IMR-90 (cell line): Measurements from ENCODE around the gene TMEM140. TPM values are rescaled to one million over a fixed set of nuclear protein-coding genes. Genes with fewer than 3 reads are reported as not detected.

ENCODE experiments used
- ATAC-seq: fragments of 200-7000 bp; cut with Tn5 transposase; 2 replicates; pipeline ENCODE4 v1.9.1; 2020; ENCODE audit warnings: low read depth, mild to moderate bottlenecking, moderate library complexity
- BruUV-seq: library from RNA; stranded (reverse); fragments of 400-500 nt; replicated peaks from 2 replicates; lab custom pipeline; 2021; lab: Mats Ljungman, UMichigan
- CTCF ChIA-PET: fragments of 300-600 bp; formaldehyde crosslinking; extraction: SDS; loops from one replicate; lab custom pipeline; 2021; ENCODE audit warnings: antibody characterized with exemption; lab: Yijun Ruan, JAX
- POLR2A ChIA-PET: fragments of 300-600 bp; sonication (Branson Sonifier 250); formaldehyde crosslinking; loops from one replicate; lab custom pipeline; 2022; ENCODE audit warnings: antibody characterized with exemption; ENCODE audit not compliant: unreplicated experiment; lab: Charles Lee
- DNase-seq: peaks from one replicate; pipeline ENCODE4 v3.0.0; 2013
- H2AFZ ChIP-seq: replicated peaks from 2 replicates; pipeline ENCODE3; 2013; ENCODE audit warnings: low read length, mild to moderate bottlenecking; ENCODE audit not compliant: poor library complexity
- H2AK5ac ChIP-seq: 2 replicates; pipeline ENCODE4 v1.6.1; 2013; ENCODE audit warnings: low read depth, low read length, inconsistent platforms
- H2AK9ac ChIP-seq: replicated peaks from 2 replicates; pipeline ENCODE3; 2013; ENCODE audit warnings: mild to moderate bottlenecking, low read depth, low read length, moderate library complexity; ENCODE audit not compliant: poor library complexity
- H2BK120ac ChIP-seq: 2 replicates; pipeline ENCODE4 v1.6.1; 2013; ENCODE audit warnings: low read depth, low read length, inconsistent platforms
- H2BK15ac ChIP-seq: 3 replicates; pipeline ENCODE4 v1.6.1; 2013; ENCODE audit warnings: low read depth, low read length, inconsistent platforms
- H2BK20ac ChIP-seq: 2 replicates; pipeline ENCODE4 v1.6.1; 2013; ENCODE audit warnings: low read depth, mild to moderate bottlenecking, inconsistent platforms, low read length, moderate library complexity
- H2BK5ac ChIP-seq: 2 replicates; pipeline ENCODE4 v1.6.1; 2013; ENCODE audit warnings: mild to moderate bottlenecking, low read depth, low read length, inconsistent platforms; ENCODE audit not compliant: poor library complexity, severe bottlenecking
- H3K14ac ChIP-seq: replicated peaks from 2 replicates; pipeline ENCODE4 v1.6.1; 2013; ENCODE audit warnings: low read depth, low read length, inconsistent platforms
- H3K18ac ChIP-seq: 2 replicates; pipeline ENCODE4 v1.6.1; 2013; ENCODE audit warnings: low read depth, low read length, control low read depth
- H3K23ac ChIP-seq: 2 replicates; pipeline ENCODE4 v1.6.1; 2013; ENCODE audit warnings: low read depth, low read length, inconsistent platforms
- H3K27ac ChIP-seq: 2 replicates; pipeline ENCODE4 v1.5.1; 2013; ENCODE audit warnings: mild to moderate bottlenecking, control low read depth, low read length; ENCODE audit not compliant: insufficient read depth
- H3K27me3 ChIP-seq: 2 replicates; pipeline ENCODE4 v1.6.1; 2013; ENCODE audit warnings: low read length; ENCODE audit not compliant: control insufficient read depth, insufficient read depth
- H3K36me3 ChIP-seq: 2 replicates; pipeline ENCODE4 v1.6.1; 2013; ENCODE audit warnings: low read length, mixed read lengths; ENCODE audit not compliant: control insufficient read depth, insufficient read depth
- H3K4ac ChIP-seq: 2 replicates; pipeline ENCODE4 v1.6.1; 2013; ENCODE audit warnings: low read depth, low read length, inconsistent platforms
- H3K4me1 ChIP-seq: 2 replicates; pipeline ENCODE4 v1.6.1; 2013; ENCODE audit warnings: low read length, mixed read lengths; ENCODE audit not compliant: control insufficient read depth, insufficient read depth
- H3K4me2 ChIP-seq: 2 replicates; pipeline ENCODE4 v1.6.1; 2013; ENCODE audit warnings: low read depth, mild to moderate bottlenecking, control low read depth, low read length, moderate library complexity
- H3K4me3 ChIP-seq: 2 replicates; pipeline ENCODE4 v1.5.1; 2013; ENCODE audit warnings: low read depth, mild to moderate bottlenecking, control low read depth, low read length, moderate library complexity; ENCODE audit not compliant: insufficient read depth
- H3K56ac ChIP-seq: 2 replicates; pipeline ENCODE4 v1.6.1; 2013; ENCODE audit warnings: low read length, inconsistent platforms; ENCODE audit not compliant: insufficient read depth; ENCODE audit errors: extremely low read depth
- H3K79me1 ChIP-seq, 2 experiments: 2 replicates each; pipeline ENCODE4 v1.6.1; 2013; ENCODE audit warnings: low read length in 2 of 2, inconsistent platforms in 1 of 2, low read depth in 1 of 2
- H3K9ac ChIP-seq: 2 replicates; pipeline ENCODE4 v1.6.1; 2013; ENCODE audit warnings: low read depth, low read length, control low read depth
- H3K9me1 ChIP-seq: 2 replicates; pipeline ENCODE4 v1.6.1; 2013; ENCODE audit warnings: low read length, inconsistent platforms; ENCODE audit not compliant: insufficient read depth
- H3K9me3 ChIP-seq: 2 replicates; pipeline ENCODE4 v1.6.1; 2013; ENCODE audit warnings: low read length; ENCODE audit not compliant: control insufficient read depth, insufficient read depth
- H4K20me1 ChIP-seq: 2 replicates; pipeline ENCODE4 v1.6.1; 2013; ENCODE audit warnings: low read length, inconsistent platforms; ENCODE audit not compliant: insufficient read depth
- H4K5ac ChIP-seq: 2 replicates; pipeline ENCODE4 v1.6.1; 2013; ENCODE audit warnings: mild to moderate bottlenecking, low read depth, low read length, control low read depth
- H4K8ac ChIP-seq, 2 experiments: 2 replicates each; pipeline ENCODE4 v1.6.1; 2013; ENCODE audit warnings: low read depth in 2 of 2, low read length in 2 of 2, control low read depth in 1 of 2, inconsistent platforms in 1 of 2
- H4K91ac ChIP-seq: 2 replicates; pipeline ENCODE4 v1.6.1; 2013; ENCODE audit warnings: low read depth, low read length, inconsistent platforms; ENCODE audit not compliant: insufficient read depth
- ELK1 ChIP-seq: fragments of 150-350 bp; IDR thresholded peaks from 2 replicates; pipeline ENCODE4 v1.6.1; 2016; ENCODE audit warnings: low read depth, mild to moderate bottlenecking, low read length, moderate library complexity, borderline replicate concordance
- FOS ChIP-seq: fragments of 150-350 bp; IDR thresholded peaks from 2 replicates; pipeline ENCODE4 v1.6.1; 2016; ENCODE audit warnings: low read depth, low read length
- MAZ ChIP-seq: IDR thresholded peaks from 2 replicates; pipeline ENCODE4 v1.6.1; 2012; ENCODE audit warnings: low read depth, mild to moderate bottlenecking, low read length, improper control_type of control experiment, moderate library complexity, borderline replicate concordance
- NFE2L2 ChIP-seq: fragments of 150-350 bp; IDR thresholded peaks from 2 replicates; pipeline ENCODE4 v1.6.1; 2016; ENCODE audit warnings: low read depth, mild to moderate bottlenecking, low read length
- dilution Hi-C: fragments of 300-500 bp; cut with HindIII; formaldehyde crosslinking; loops from one replicate; pipeline ENCODE4 v1.14.3; 2018; ENCODE audit warnings: low sequenced_read_pairs; ENCODE audit not compliant: unreplicated experiment
- in situ Hi-C: fragments of 300-500 bp; cut with MboI; formaldehyde crosslinking; loops from 3 replicates; pipeline ENCODE4 v1.14.3; 2019; ENCODE audit warnings: low sequenced_read_pairs, inconsistent platforms, mixed read lengths
- intact Hi-C: fragments of 100-400 bp; cut with micrococcal nuclease; formaldehyde crosslinking; loops from 2 replicates; pipeline ENCODE4 v1.10.0; 2022
- polyA plus RNA-seq, 3 experiments: library from polyadenylated mRNA; depleted of rRNA; stranded (reverse); fragments of >200 nt; gene quantifications; 2 replicates each; pipeline ENCODE4 v1.2.3, GENCODE V29; 2012; ENCODE audit warnings: low replicate concordance in 1 of 3
- total RNA-seq: library from RNA; depleted of rRNA; stranded (reverse); fragments of >200 nt; gene quantifications from 2 replicates; pipeline ENCODE4 v1.2.3, GENCODE V29; 2012

Gene TMEM140
- total and polyA plus RNA-seq, 2 of the 4 experiments (the other 2 are of a cell fraction): 0.24 to 0.72 TPM

GRCh38 chr7:135190703-135191102 is 42.8 kb downstream of the TMEM140 start:
- ChIA-PET POLR2A (no interaction called here), CTCF (no interaction called here)
- Histone ChIP-seq H3K4me3 (no peak overlapping the region), H2BK20ac (no peak overlapping the region), H4K5ac (no peak overlapping the region), H2AFZ (no peak overlapping the region), H3K27me3 (no peaks in the 10 kb centered on the region), H3K4ac (no peak overlapping the region), H2AK5ac (no peak overlapping the region), H2BK120ac (no peak overlapping the region), H3K4me2 (no peak overlapping the region), H3K9me1 (peaks cover 11% of the 10 kb centered on the region), H3K4me1 (peaks cover 13% of the 10 kb centered on the region), H3K56ac (no peak overlapping the region), H3K79me1 (0 out of 4 replicates have a peak, but pooled peaks cover 0 to 11% of the 10 kb centered on the region in 2 experiments), H3K18ac (no peak overlapping the region), H3K9ac (no peak overlapping the region), H3K36me3 (peaks cover 43% of the 10 kb centered on the region), H4K8ac (no peak overlapping the region), H3K27ac (no peak overlapping the region), H2BK15ac (no peak overlapping the region), H2BK5ac (no peak overlapping the region), H4K91ac (no peak overlapping the region), H3K9me3 (no peaks in the 10 kb centered on the region), H3K14ac (no peak overlapping the region), H3K23ac (no peak overlapping the region), H4K20me1 (no peaks in the 10 kb centered on the region), H2AK9ac (no peak overlapping the region)
- no TSS peak for BruUV-seq
- TF ChIP-seq NFE2L2 (no peak), FOS (no peak), ELK1 (no peak), MAZ (no peak)
- ATAC-seq (no peak), DNase-seq (no peak)
- dilution Hi-C loops: no loop called here
- intact Hi-C loops: no loop called here
- in situ Hi-C loops: no loop called here
